Measurements from ENCODE around the gene GJB3. TPM values are rescaled to one million over a fixed set of nuclear protein-coding genes. Genes with fewer than 3 reads are reported as not detected.

GJB3 gene
- total and polyA plus RNA-seq, 2 donors from 2014 or later = 8.8 TPM; not detected in 1

DNA sequence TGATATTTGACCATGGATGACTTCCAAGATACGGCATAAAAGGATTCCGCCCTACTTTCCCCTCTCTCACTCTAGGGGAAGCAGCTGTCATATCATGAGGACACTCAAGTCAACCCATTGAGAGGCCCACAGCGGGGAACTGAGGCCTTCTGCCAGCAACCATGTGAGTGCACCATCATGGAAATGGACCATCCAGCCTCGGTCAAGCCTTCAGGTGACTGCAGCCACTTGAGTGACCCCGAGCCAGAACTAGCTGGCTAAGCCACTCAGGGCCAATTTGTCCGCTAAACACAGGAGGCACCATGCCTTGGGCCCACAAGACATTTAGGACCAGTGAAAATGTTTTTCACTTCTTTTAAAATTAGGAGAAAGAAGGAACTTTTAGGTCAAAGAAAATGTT is 37.2 kb upstream of the GJB3 start:
- no peaks in the 10 kb centered on the region for H3K27me3 ChIP-seq (ENCODE audit: control insufficient read depth, insufficient read depth, low read length)

DNA sequence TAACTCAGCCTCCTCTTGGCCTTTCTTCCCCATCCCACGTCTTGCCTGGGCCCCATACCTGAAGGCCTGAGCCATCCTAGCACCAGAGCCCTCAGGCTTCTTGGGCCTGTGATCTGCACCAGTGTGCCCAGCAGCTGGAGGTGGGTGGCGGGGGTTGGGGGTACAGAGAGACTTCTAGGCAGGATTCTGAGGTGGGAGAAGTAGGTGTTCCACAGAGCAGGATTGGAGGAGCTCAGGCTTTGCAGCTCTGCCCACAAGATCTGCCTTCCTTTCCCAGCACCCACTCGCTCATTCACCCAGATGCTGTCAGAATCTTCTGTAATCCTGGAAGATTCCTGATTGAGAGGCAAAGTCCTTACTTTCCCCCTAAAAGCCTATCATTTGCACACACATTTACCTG is 36.2 kb upstream of the GJB3 start:
- H3K27me3 ChIP-seq (ENCODE audit: control insufficient read depth, insufficient read depth, low read length) = no peaks in the 10 kb centered on the region
- intact Hi-C loops (cut with DNase I) = no loop called here
- no peaks in the 10 kb centered on the region for H3K9me3 ChIP-seq (ENCODE audit: control insufficient read depth in 2 of 3, insufficient read depth in 1 of 3, low read length in 3 of 3)
- FAIRE-seq (no peak), DNase-seq (no peak)
- H3K36me3 ChIP-seq (ENCODE audit: control insufficient read depth in 2 of 3, insufficient read depth in 3 of 3, low read length in 3 of 3) = no peaks in the 10 kb centered on the region
- no peak overlapping the region for H3K9ac ChIP-seq (ENCODE audit: low read length in 3 of 3)
- TF ChIP-seq, protein P1, sequence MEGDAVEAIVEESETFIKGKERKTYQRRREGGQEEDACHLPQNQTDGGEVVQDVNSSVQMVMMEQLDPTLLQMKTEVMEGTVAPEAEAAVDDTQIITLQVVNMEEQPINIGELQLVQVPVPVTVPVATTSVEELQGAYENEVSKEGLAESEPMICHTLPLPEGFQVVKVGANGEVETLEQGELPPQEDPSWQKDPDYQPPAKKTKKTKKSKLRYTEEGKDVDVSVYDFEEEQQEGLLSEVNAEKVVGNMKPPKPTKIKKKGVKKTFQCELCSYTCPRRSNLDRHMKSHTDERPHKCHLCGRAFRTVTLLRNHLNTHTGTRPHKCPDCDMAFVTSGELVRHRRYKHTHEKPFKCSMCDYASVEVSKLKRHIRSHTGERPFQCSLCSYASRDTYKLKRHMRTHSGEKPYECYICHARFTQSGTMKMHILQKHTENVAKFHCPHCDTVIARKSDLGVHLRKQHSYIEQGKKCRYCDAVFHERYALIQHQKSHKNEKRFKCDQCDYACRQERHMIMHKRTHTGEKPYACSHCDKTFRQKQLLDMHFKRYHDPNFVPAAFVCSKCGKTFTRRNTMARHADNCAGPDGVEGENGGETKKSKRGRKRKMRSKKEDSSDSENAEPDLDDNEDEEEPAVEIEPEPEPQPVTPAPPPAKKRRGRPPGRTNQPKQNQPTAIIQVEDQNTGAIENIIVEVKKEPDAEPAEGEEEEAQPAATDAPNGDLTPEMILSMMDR (IDR thresholded peaks at IDR 0.05; ENCODE audit: borderline replicate concordance, extremely low read depth, insufficient read depth) = no peak
- H3K27ac ChIP-seq (ENCODE audit: low read depth in 2 of 2, low read length in 2 of 2) = no peak overlapping the region
- H3K4me3 ChIP-seq (ENCODE audit: low read length in 3 of 3) = no peak overlapping the region
- peaks cover 0 to 3% (median 0%) of the 10 kb centered on the region in 3 donors for H3K4me1 ChIP-seq (ENCODE audit: control insufficient read depth in 2 of 3, insufficient read depth in 2 of 3, low read depth in 1 of 3, low read length in 3 of 3)

More for the DNA sequence above, 37.2 kb upstream of the GJB3 start:
- H3K4me3 ChIP-seq (ENCODE audit: low read length in 3 of 3) = no peak overlapping the region
- FAIRE-seq (no peak), DNase-seq (no peak)
- no peak overlapping the region for H3K27ac ChIP-seq (ENCODE audit: low read depth in 2 of 2, low read length in 2 of 2)
- H3K9me3 ChIP-seq (ENCODE audit: control insufficient read depth in 2 of 3, insufficient read depth in 1 of 3, low read length in 3 of 3) = no peaks in the 10 kb centered on the region
- H3K9ac ChIP-seq (ENCODE audit: low read length in 3 of 3) = no peak overlapping the region
- intact Hi-C loops (cut with DNase I) = no loop called here
- no peaks in the 10 kb centered on the region for H3K36me3 ChIP-seq (ENCODE audit: control insufficient read depth in 2 of 3, insufficient read depth in 3 of 3, low read length in 3 of 3)
- TF ChIP-seq, protein P1 (IDR thresholded peaks at IDR 0.05; ENCODE audit: borderline replicate concordance, extremely low read depth, insufficient read depth) = no peak
- peaks cover 0 to 3% (median 0%) of the 10 kb centered on the region in 3 donors for H3K4me1 ChIP-seq (ENCODE audit: control insufficient read depth in 2 of 3, insufficient read depth in 2 of 3, low read depth in 1 of 3, low read length in 3 of 3)

DNA sequence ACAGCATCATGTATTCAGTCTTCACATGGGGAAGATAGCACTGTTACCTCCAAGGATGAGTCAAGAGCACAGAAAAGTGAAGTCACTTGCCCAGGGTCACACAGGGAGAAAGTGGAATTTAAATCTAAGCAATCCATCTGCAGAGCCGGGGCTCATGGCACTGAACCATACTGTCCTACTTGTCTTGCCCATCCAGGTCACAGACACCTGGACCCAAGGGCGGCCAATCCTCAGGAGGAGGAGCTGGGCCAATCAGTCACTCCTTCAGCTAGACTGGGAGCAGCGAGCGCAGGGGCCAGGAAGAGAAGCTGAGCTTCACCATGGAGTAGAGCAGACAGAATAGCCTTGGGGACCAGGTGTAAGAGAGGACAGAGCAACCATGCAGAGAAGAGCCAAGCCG is 35.3 kb upstream of the GJB3 start:
- H3K36me3 ChIP-seq (ENCODE audit: control insufficient read depth in 2 of 3, insufficient read depth in 3 of 3, low read length in 3 of 3) = no peaks in the 10 kb centered on the region
- FAIRE-seq (no peak), DNase-seq (no peak)
- TF ChIP-seq, protein P1 (IDR thresholded peaks at IDR 0.05; ENCODE audit: borderline replicate concordance, extremely low read depth, insufficient read depth) = no peak
- H3K27me3 ChIP-seq (ENCODE audit: control insufficient read depth, insufficient read depth, low read length) = no peaks in the 10 kb centered on the region
- intact Hi-C loops (cut with DNase I) = no loop called here
- no peaks in the 10 kb centered on the region for H3K9me3 ChIP-seq (ENCODE audit: control insufficient read depth in 2 of 3, insufficient read depth in 1 of 3, low read length in 3 of 3)
- H3K4me3 ChIP-seq (ENCODE audit: low read length in 3 of 3) = no peak overlapping the region
- no peak overlapping the region for H3K27ac ChIP-seq (ENCODE audit: low read depth in 2 of 2, low read length in 2 of 2)
- H3K4me1 ChIP-seq (ENCODE audit: control insufficient read depth in 2 of 3, insufficient read depth in 2 of 3, low read depth in 1 of 3, low read length in 3 of 3) = peaks cover 0 to 3% (median 0%) of the 10 kb centered on the region in 3 donors
- H3K9ac ChIP-seq (ENCODE audit: low read length in 3 of 3) = no peak overlapping the region

DNA sequence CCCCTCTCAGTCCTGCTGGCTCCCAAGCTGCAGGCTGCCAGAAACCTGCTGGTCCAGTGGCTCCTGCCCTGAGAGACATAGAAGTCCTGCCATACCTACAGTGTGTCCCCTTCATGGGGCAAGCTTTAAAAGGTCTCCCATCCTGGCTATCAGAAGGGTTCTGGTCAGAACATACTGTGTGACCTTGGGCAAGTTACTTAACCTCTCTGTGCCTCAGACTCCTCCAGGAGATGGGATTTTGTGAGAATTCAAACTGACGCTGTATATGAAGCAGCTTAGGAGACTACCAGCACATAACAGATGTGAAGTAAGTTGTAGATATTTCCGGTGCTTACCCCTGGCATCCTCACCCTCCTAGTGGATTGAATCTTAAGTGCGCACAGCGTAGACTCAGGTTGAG is 34.9 kb upstream of the GJB3 start:
- intact Hi-C loops (cut with DNase I) = no loop called here
- H3K9me3 ChIP-seq (ENCODE audit: control insufficient read depth in 2 of 3, insufficient read depth in 1 of 3, low read length in 3 of 3) = no peaks in the 10 kb centered on the region
- DNase-seq (no peak), FAIRE-seq (no peak)
- TF ChIP-seq, protein P1 (IDR thresholded peaks at IDR 0.05; ENCODE audit: borderline replicate concordance, extremely low read depth, insufficient read depth) = no peak
- H3K36me3 ChIP-seq (ENCODE audit: control insufficient read depth in 2 of 3, insufficient read depth in 3 of 3, low read length in 3 of 3) = no peaks in the 10 kb centered on the region
- peaks cover 0 to 3% (median 0%) of the 10 kb centered on the region in 3 donors for H3K4me1 ChIP-seq (ENCODE audit: control insufficient read depth in 2 of 3, insufficient read depth in 2 of 3, low read depth in 1 of 3, low read length in 3 of 3)
- no peaks in the 10 kb centered on the region for H3K27me3 ChIP-seq (ENCODE audit: control insufficient read depth, insufficient read depth, low read length)
- no peak overlapping the region for H3K27ac ChIP-seq (ENCODE audit: low read depth in 2 of 2, low read length in 2 of 2)
- no peak overlapping the region for H3K9ac ChIP-seq (ENCODE audit: low read length in 3 of 3)
- H3K4me3 ChIP-seq (ENCODE audit: low read length in 3 of 3) = no peak overlapping the region

Measured in kidney (tissue), 14 donors.